ENCODE results near the gene CHURC1. TPM values are rescaled to one million over a fixed set of nuclear protein-coding genes. Genes with fewer than 3 reads are reported as not detected.

CHURC1 gene
- total and polyA plus RNA-seq, 3 donors from 2014 or later, result 53.5 to 62.8 (median 55.7) TPM

DNA sequence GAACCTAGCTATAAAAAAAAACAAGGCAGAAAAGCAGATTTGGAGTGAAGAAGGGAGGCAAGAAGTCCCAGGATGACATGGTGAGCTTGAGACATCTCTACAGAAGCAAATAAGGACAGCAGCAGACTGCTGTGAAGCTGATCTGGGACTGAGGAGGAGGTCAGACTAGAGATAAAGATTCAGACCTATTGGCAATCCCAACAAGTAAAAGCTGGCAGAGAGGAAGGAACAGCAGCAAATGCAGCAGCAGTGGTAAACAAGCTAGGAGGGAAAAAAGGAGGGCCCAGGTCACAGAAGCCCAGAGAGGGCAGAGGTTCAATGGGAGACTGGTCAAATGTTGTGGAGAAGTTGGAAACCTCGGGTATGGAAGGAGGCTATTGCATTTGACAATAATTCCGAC, 45.9 kb upstream of the CHURC1 start:
- Histone ChIP-seq H3K36me3 (ENCODE audit: low read depth, missing control alignments) (no peaks in the 10 kb centered on the region), H3K4me3 (no peak overlapping the region)
- no peak for DNase-seq

DNA sequence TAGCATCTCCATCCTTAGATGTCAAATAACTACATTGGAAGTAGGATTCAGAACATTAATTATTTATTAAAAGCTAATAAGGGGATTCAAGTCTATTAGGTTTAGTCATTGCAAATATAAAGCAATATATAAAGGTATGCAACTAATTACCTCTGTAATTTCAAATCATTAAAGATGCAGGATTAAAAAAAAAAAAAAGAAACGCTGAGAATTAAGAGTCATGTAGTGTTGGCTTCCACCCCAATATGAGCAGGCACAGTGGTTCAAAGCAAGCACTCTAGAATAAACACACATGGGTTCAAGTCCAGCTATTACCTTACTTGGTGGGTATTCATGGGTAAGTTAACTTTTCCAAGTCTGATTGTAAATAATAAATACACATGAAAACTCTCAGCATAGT, 45.4 kb upstream of the CHURC1 start:
- intact Hi-C loops (cut with DNase I; ENCODE audit: low total_unique reads), result no loop called here
- 63 to 86% methylated on average over 1 of the region's 1 CpG for WGBS, 2 donors
- H3K36me3 ChIP-seq (ENCODE audit: low read depth, missing control alignments), result no peaks in the 10 kb centered on the region
- no peaks in the 10 kb centered on the region for H3K4me1 ChIP-seq
- no peak for TF ChIP-seq POLR2A (IDR thresholded peaks at IDR 0.05)
- TF ChIP-seq, protein P1, sequence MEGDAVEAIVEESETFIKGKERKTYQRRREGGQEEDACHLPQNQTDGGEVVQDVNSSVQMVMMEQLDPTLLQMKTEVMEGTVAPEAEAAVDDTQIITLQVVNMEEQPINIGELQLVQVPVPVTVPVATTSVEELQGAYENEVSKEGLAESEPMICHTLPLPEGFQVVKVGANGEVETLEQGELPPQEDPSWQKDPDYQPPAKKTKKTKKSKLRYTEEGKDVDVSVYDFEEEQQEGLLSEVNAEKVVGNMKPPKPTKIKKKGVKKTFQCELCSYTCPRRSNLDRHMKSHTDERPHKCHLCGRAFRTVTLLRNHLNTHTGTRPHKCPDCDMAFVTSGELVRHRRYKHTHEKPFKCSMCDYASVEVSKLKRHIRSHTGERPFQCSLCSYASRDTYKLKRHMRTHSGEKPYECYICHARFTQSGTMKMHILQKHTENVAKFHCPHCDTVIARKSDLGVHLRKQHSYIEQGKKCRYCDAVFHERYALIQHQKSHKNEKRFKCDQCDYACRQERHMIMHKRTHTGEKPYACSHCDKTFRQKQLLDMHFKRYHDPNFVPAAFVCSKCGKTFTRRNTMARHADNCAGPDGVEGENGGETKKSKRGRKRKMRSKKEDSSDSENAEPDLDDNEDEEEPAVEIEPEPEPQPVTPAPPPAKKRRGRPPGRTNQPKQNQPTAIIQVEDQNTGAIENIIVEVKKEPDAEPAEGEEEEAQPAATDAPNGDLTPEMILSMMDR (IDR thresholded peaks at IDR 0.05), result no peak
- H3K4me3 ChIP-seq, result no peak overlapping the region
- no peaks in the 10 kb centered on the region for H3K9me3 ChIP-seq
- no peak overlapping the region for H3K27ac ChIP-seq
- DNase-seq, result no peak
- no peaks in the 10 kb centered on the region for H3K27me3 ChIP-seq

More for the DNA sequence above, 45.9 kb upstream of the CHURC1 start:
- H3K27ac ChIP-seq, result no peak overlapping the region
- no peaks in the 10 kb centered on the region for H3K9me3 ChIP-seq
- no peaks in the 10 kb centered on the region for H3K4me1 ChIP-seq
- intact Hi-C loops (cut with DNase I; ENCODE audit: low total_unique reads), result no loop called here
- no peaks in the 10 kb centered on the region for H3K27me3 ChIP-seq
- WGBS, 2 donors, result 92% methylated on average over 2 of the region's 2 CpGs
- TF ChIP-seq POLR2A (IDR thresholded peaks at IDR 0.05), result no peak
- TF ChIP-seq, protein P1 (IDR thresholded peaks at IDR 0.05), result no peak

DNA sequence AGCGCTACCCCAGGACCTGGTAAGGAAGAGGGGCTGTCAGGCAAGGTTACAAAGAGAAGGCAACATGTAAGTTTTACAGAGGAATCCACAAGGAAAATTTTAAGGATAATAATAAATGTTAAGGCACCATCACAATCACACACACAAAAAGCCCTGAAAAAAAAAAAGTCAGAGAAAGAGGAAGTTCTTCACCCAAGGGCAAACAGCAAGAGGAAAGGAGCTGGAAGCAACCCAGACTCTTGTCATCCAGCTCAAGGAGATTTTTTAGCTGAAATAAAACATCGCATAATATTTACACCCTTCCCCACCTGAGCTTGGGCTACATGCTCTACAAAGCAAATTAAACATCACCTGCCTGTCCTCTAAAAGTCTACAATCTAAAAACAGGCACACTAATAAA, 44.1 kb upstream of the CHURC1 start:
- WGBS, 2 donors, result 83% methylated on average over 2 of the region's 2 CpGs
- Histone ChIP-seq H3K4me3 (no peak overlapping the region), H3K27ac (no peak overlapping the region), H3K36me3 (ENCODE audit: low read depth, missing control alignments) (no peaks in the 10 kb centered on the region), H3K27me3 (no peaks in the 10 kb centered on the region), H3K4me1 (no peaks in the 10 kb centered on the region), H3K9me3 (no peaks in the 10 kb centered on the region)
- TF ChIP-seq, protein P1 (IDR thresholded peaks at IDR 0.05), result no peak
- TF ChIP-seq POLR2A (IDR thresholded peaks at IDR 0.05), result no peak
- intact Hi-C loops (cut with DNase I; ENCODE audit: low total_unique reads), result no loop called here
- no peak for DNase-seq

DNA sequence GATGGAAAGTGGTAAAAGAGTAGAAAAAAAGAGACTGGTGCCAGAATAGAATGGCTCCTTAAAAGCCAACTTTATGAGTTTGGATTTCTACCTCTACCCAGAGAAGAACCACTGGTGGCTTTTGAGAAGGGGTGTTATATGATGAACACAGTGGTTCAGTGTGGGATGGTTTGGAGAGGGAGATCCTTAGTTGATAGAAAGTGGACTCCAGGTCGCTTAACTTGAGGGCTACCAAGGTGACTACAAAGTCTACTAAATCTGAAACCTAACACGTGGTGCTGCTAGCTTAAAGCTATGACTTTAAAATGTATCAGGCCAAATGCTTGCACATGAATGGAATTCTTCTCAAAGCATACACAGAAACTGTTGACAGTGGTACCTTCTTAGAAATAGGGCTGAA, 42.9 kb upstream of the CHURC1 start:
- Histone ChIP-seq H3K4me1 (no peaks in the 10 kb centered on the region), H3K4me3 (no peak overlapping the region), H3K27ac (no peak overlapping the region), H3K27me3 (no peaks in the 10 kb centered on the region), H3K9me3 (no peaks in the 10 kb centered on the region), H3K36me3 (ENCODE audit: low read depth, missing control alignments) (no peaks in the 10 kb centered on the region)
- TF ChIP-seq, protein P1 (IDR thresholded peaks at IDR 0.05), result no peak
- no peak for TF ChIP-seq POLR2A (IDR thresholded peaks at IDR 0.05)
- intact Hi-C loops (cut with DNase I; ENCODE audit: low total_unique reads), result no loop called here
- WGBS, 2 donors, result 70 to 87% methylated on average over 2 of the region's 2 CpGs
- DNase-seq, result no peak

DNA sequence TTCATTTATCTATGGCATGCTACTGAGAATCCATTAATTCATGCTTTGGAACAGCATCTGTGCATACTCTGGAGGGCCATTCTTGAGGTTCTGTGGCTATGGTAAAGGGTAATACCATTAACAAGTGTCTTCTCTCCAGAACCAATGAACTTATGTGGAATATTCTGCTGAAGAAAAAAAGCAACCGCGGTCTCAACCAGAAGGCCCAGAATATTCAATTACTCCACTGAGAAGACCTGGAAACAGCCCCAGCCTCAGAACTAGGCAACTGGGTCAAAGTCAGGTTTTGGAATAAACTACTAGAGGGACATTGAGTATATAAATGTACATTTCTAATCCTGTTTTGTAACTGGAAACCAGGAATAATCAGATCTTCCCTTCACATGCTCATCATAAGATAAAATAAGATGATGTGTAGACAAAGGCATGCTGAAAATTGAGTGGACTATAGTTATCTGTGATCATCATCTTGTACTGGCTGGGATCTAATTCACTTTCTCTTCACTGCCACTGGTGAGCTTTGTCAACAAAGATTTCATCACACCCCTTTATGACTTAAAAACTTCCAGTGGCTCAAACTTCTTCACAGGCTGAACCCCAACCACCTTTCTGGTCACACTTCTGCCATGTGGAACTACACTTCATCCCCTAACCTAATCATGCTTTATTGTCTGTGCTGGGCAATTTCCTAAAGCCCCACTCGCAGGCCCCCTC, 40.6 kb upstream of the CHURC1 start:
- intact Hi-C loops (cut with DNase I; ENCODE audit: low total_unique reads), result no loop called here
- no peak overlapping the region for H3K4me3 ChIP-seq
- H3K27ac ChIP-seq, result no peak overlapping the region
- no peak for TF ChIP-seq POLR2A (IDR thresholded peaks at IDR 0.05)
- H3K27me3 ChIP-seq, result no peaks in the 10 kb centered on the region
- H3K4me1 ChIP-seq, result no peaks in the 10 kb centered on the region
- no peaks in the 10 kb centered on the region for H3K9me3 ChIP-seq
- WGBS, 2 donors, result 76 to 81% methylated on average over 3 of the region's 3 CpGs
- no peak for DNase-seq
- no peaks in the 10 kb centered on the region for H3K36me3 ChIP-seq (ENCODE audit: low read depth, missing control alignments)

All from testis (tissue), 3 donors.